ENCODE data around the gene PDIA2.
"Not testable (repeated sequence)": the region's sequence is repeated elsewhere in the genome, so short reads cannot be mapped to it uniquely, and the experiment has no call there.

The PDIA2 gene, protein sequence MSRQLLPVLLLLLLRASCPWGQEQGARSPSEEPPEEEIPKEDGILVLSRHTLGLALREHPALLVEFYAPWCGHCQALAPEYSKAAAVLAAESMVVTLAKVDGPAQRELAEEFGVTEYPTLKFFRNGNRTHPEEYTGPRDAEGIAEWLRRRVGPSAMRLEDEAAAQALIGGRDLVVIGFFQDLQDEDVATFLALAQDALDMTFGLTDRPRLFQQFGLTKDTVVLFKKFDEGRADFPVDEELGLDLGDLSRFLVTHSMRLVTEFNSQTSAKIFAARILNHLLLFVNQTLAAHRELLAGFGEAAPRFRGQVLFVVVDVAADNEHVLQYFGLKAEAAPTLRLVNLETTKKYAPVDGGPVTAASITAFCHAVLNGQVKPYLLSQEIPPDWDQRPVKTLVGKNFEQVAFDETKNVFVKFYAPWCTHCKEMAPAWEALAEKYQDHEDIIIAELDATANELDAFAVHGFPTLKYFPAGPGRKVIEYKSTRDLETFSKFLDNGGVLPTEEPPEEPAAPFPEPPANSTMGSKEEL

DNA sequence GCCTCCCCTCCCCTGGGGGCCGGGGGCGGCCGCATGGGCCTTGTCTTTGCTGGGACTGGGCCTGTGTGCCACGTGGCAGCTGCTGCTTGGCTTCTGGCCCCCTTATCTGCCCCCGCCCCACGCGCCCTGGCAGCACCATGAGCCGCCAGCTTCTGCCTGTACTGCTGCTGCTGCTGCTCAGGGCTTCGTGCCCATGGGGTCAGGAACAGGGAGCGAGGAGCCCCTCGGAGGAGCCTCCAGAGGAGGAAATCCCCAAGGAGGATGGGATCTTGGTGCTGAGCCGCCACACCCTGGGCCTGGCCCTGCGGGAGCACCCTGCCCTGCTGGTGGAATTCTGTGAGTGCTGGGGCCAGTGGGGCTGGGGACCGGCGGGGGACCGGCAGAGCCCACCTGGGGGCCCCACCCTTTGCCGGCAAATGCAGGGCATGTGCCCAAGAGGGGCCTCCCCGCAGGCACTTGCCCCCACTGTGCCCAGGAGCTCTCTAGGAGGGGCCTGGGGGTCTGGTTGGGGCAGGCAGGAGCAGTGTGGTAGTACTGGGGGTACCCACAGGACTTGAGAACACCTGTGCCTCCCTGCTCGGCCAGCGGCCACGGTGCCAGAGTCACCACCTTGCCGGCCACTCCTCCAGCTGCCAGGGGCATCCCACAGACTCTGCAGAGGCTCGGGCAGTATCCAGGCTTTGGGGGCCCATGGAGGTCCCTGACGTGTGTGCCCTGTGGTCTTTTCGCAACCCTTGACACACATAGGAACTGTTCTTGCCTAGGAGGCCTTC is at the start of gene PDIA2:
Gene PDIA2 (plus strand): TSS at position 132 of the 773 bp plus-strand sequence. CDS start 6 bp downstream, at position 138.
- no peak for DNase-seq (ENCODE audit: low spot score)

DNA sequence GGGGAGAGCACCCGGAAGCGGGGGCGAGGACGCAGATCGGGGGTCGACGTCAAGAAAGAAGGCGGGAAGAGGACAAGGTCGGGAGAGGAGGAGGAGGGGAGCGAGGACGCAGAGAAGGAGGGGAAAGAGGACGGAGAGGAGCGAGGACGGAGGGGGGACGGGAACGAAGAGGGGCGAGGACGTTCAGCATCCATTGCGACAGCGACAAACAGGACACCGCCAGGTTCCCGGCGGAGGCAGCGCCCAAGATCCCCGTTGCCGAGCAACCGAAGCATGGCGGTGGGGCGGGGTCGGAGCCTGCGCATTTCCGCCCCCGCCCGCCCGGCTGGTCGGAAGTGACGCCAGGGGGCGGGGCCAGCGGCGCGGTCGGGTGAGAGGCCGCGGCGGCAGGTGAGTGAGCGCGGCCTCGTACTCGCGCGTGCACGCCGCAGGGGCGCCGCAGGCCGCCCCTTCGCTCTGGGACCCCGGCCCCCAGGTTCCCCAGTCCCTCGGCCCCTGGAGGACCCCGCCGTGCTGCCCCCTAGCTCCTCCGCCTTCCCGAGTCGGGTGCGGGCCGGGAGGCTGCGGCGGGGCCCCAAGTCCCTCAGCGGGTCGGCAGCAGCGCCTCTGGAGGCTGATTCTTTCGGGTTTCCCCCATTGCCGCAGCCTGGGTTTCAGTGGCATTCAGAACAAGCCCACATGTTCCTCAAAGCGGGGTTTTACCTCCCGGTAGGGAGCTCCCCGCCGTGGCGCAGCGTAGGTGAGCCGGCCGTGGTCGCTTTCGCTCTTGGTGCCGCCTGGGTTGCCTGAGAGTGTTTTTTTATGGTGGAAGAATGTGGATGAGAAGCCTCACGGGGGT is 48.3 kb upstream of the PDIA2 start, which contains the start of gene FAM234A:
Gene FAM234A (plus strand): TSS at position 354 of the 838 bp plus-strand sequence. CDS start 19,593 bp downstream, outside the sequence.
- DNase-seq (ENCODE audit: low spot score): peak; percentile 95

DNA sequence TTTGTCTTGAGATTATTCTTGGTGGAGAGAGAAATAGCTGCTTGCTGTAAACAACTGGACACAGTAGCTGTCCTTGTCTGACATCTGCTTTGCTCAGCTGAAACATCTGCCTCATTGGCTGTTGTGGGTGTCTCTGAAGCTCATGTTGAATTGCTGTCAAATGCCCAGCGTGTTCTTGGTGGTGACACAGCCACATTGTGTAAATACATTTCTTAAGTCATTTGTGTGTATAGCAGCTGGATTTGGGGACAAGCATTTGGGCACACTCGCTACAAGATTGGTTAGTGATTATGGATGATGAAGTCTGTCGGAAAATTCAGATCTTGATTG is 43.1 kb upstream of the PDIA2 start:
- no peak for DNase-seq (ENCODE audit: low spot score)

DNA sequence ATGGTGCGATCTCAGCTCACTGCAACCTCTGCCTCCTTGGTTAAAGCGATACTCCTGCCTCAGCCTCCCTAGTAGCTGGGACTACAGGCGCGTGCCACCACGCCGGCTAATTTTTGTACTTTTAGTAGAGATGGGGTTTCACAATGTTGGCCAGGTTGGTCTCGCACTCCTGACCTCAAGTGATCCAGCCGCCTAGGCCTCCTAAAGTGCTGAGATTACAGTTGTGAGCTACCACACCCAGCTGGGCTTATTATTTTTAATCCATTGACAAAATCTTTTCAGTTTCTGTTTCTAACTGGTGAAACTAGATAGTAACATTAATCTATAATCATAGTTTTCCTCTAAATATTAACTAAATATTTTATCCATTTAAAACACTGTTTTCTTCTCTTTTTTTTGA is 42.4 kb upstream of the PDIA2 start:
- no peak for DNase-seq (ENCODE audit: low spot score)

DNA sequence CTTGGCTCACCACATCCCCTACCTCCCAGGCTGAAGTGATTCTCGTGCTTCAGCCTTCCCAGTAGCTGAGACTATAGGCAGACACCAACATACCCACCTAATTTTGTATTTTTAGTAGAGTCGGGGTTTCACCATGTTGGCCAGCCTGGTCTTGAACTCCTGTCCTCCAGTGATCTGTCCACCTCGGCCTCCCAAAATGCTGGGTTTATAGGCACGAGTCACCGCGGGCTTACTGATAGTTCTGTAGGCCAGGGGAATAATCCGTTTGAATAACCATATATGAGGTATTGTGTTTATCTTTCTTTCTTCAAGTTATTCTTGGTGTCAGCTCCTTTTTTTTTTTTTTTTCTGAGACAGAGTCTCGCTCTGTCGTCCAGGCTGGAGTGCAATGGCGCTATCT is 40.7 kb upstream of the PDIA2 start:
- DNase-seq (ENCODE audit: low spot score): no peak

DNA sequence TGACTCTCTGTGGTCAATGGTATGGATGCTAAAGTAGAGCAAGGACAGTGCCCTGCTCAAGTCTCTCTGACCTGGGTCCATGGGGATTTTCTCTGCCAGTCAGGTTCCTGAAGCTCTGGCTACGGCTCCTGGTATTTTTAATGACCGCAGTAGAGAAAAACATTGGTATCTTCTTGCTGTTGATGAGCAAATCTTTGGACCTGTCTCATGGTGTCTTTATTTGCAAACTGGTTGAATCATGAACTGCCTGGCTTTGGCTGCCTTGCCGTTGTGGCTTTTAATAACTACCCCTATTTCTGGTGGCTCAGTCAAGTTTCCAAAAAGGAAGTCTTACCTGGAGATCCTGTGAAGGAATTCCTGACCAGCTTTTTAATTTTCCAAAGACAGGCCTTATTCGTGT is 39.6 kb upstream of the PDIA2 start:
- DNase-seq (ENCODE audit: low spot score): no peak

DNA sequence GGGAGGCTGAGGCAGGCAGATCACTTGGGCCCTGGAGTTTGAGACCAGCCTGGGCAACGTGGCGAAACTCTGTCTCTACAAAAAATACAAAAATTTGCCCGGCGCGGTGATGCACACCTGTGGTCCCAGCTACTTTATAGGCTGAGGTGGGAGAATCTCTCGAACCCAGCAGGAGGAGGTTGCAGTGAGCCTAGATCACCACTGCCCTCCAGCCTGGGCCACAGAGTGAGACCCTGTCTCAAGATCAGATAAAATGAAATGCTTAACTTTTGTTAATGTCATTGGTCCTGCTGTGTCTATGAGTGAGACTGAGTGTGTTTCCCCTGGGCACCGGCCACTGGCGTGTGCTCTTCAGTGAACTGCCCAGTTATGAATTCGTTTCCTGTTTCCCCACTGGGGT is 37.9 kb upstream of the PDIA2 start:
- DNase-seq (ENCODE audit: low spot score): no peak

DNA sequence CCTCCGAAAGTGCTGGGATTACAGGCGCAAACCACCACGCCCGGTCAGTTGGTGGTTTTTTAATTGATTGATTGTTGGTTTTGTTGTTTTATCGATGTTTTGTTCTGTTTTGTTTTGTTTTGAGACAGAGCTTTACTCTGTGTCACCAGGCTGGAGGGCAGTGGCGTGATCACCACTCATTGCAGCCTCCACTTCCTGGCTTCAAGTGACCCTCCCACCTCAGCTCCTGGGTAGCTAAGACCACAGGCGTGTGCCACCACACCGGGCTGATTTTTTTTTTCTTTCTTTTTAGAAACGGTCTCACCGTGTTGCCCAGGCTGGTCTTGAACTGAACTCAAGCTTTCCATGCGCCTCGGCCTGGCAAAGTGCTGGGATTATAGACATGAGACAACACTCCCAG is 35.9 kb upstream of the PDIA2 start:
- no peak for DNase-seq (ENCODE audit: low spot score)

DNA sequence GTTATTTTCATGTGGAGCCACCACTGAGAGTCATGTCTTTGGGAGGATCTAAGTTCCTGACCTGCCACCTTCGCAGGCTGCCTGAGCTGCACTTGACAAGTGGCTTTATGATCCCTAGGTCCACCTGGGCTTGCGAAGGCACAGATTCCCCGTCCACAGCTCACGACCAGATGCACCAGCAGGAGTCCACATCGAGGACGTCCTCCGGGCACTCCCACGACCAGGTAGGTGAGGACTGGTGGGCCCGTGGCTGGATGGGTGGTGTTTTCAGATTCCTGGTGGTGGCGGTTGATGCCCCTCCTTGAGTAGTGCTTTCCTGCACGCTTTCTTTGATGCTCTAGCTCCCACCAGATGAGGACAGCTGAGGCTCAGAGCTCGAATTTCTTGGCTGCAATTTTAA is 33.5 kb upstream of the PDIA2 start:
- DNase-seq (ENCODE audit: low spot score): no peak

DNA sequence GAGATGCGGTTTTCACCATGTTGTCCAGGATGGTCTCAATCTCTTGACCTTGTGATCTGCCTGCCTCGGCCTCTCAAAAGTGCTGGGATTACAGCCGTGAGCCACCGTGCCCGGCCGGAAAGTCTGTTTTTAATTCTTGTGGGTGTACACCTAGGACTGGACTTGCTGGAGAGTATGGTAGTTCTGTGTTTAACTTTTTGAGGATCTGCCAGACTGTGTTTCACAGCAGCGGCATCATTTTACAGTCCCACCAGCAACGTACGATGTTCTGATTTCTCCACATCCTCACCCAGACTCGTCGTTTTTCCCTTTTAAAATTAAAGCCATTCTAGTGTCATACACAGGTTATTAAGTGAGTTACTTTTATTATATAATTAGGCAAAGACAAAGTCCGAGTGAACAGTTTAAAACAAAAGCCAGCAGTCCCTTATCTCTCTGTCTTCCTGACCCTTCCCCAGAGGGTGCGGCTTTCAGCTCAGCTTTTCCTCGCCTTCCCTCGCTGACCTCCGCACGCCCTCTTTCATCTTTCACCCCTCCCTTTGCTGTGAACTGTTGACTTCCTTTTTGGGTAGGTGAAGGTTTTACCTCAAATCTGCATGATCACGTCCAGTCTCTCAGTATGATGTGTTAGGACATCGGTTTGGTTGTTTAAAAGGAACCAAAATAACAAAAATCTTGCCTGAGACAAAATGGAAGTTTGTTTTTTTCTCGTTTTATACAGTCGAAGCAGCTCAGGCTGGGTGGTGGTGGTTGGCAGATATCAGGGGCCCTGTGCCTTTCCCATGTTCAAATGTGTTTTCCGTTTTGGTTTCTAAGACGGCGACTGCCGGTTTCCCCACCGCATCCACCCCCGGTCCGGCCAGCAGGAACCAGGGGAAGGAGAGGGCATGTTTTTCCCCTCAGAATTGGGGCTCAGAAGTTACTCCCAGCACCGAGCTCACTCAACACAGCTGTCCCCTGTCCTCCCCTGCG is 30.3 kb upstream of the PDIA2 start:
- DNase-seq (ENCODE audit: low spot score): no peak

DNA sequence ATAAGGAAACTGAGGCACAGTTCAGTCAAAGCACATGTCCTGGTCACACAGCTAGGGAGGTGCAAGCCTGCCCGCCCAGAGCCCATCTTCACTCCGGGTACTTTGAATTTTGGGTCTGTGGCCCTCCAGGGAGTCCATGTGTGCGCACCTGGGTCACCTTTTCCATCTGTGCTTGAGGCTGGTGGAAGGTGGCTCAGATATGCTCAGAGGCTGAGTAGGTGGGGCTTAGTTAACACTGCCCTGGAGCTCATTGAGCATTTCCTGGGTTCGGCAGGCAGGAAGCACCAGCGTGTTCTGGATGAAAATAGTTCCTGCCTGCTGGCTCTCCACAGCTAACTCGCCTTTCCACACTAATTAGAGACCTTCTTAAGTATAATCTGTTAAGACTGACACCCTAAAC is 29.1 kb upstream of the PDIA2 start:
- no peak for DNase-seq (ENCODE audit: low spot score)

DNA sequence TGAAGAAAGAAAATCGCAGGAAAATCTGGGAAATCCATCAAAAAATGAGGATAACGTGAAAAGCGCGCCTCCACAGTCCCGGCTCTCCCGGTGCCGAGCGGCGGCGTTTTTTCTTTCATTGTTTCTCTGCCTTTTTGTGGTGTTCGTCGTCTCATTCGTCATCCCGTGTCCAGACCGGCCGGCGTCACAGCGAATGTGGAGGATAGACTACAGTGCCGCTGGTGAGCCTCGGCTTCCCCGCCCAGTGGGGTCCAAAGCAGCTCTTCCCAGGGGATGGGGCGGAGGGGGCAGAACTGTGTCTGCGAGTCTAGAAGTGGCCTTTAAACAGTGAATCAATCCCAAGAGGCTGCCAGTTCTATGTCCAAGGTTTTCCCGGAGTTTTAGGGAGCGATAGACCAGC is 28.5 kb upstream of the PDIA2 start:
- DNase-seq (ENCODE audit: low spot score): no peak

DNA sequence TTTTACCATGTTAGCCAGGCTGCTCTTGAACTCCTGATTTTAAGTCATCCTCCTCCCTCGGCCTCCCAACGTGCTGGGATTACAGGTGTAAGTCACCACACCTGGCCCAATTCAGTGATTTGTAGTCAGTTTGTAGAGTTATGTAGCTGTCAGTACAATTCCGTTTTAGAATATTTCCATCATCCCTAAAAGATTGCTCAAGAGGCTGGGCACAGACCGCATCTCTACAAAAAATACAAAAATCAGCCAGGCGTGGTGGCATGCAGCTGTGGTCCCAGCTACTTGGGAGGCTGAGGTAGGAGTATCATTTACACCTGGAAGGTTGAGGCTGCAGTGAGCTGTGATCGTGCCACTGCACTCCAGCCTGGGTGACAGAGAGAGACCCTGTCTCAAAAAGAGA is 27.8 kb upstream of the PDIA2 start:
- no peak for DNase-seq (ENCODE audit: low spot score)

DNA sequence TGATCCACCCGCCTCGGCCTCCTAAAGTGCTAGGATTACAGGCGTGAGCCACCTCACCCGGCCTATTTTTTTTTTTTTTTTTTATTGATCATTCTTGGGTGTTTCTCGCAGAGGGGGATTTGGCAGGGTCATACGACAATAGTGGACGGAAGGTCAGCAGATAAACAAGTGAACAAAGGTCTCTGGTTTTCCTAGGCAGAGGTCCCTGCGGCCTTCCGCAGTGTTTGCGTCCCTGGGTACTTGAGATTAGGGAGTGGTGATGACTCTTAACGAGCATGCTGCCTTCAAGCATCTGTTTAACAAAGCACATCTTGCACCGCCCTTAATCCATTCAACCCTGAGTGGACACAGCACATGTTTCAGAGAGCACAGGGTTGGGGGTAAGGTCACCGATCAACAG is 24.9 kb upstream of the PDIA2 start:
- not testable (repeated sequence) for DNase-seq (ENCODE audit: low spot score)

DNA sequence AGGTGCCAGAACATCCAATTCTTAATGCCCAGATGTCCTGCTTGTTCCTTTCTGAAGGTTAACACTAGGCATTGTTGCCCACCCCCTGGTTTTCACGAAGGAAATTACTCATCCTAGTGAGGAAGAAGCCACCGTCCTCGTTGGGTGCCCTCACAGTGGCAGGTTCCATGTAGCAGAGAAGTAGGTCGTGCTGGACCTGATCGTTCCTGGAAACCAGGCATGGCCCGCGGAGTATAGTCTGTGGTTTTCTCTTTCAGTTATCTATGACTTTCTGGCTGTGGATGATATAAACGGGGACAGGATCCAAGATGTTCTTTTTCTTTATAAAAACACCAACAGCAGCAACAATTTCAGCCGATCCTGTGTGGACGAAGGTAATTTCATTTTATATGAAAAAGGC is 23.7 kb upstream of the PDIA2 start:
- DNase-seq (ENCODE audit: low spot score): no peak

DNA sequence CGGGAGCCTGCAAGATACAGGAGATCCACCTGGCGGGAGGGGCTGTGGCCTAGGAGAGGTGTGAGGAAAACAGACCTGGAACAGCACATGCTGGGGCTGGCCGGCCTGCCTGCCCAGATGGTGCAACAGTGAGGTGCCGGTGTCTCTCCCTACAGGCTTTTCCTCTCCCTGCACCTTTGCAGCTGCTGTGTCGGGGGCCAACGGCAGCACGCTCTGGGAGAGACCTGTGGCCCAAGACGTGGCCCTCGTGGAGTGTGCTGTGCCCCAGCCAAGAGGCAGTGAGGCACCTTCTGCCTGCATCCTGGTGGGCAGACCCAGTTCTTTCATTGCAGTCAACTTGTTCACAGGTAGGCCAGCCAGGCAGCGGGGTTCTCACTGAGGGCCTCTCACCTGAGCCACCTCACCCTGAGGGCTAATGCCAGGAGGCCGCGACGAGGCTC is 23.1 kb upstream of the PDIA2 start:
- no peak for DNase-seq (ENCODE audit: low spot score)

DNA sequence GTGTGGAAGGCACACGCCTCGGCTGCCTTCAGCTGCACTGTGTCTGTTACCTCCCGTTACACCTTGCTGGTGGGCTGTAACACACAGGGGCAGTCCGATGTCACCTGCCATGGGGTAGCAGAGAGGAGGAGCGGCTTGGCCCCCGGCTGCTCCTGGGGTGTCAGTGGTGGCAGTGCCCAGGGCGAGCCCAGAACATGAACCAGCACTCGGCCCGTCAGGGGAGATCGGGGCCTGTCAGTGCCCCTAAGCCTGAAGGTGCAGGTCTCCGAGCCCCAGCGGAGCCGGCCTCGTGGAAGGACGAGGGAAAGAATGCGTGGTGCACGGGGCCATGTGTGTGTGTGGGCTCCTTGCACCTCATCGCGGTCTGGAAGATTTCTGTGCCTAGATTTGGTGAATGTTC is 22.6 kb upstream of the PDIA2 start:
- no peak for DNase-seq (ENCODE audit: low spot score)

DNA sequence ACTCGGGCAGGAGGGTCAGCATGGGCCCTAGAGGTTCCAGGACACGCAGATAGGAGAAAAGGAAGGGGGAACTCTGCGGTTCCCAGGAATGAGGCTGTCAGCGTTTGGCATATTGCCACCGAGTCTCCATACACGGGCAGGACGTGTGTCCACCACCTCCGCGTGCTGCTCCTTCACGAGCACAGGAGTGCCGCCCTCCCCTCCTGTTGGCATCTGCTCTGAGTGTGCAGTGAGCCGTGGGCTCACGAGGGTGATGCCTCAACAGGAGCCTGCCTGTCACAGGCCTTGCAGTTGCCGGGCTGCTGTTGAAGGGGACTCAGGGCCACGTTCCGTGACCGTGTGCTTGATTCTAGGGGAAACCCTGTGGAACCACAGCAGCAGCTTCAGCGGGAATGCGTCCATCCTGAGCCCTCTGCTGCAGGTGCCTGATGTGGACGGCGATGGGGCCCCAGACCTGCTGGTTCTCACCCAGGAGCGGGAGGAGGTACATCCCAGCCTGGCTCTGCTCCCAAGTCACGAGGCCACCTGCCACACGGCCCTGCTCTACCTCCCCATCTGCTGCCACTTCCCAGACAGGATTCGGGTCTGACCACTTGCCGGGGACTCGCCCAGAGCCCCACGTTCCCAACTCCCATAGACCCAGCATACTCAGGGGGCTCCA is 21.8 kb upstream of the PDIA2 start:
- no peak for DNase-seq (ENCODE audit: low spot score)

DNA sequence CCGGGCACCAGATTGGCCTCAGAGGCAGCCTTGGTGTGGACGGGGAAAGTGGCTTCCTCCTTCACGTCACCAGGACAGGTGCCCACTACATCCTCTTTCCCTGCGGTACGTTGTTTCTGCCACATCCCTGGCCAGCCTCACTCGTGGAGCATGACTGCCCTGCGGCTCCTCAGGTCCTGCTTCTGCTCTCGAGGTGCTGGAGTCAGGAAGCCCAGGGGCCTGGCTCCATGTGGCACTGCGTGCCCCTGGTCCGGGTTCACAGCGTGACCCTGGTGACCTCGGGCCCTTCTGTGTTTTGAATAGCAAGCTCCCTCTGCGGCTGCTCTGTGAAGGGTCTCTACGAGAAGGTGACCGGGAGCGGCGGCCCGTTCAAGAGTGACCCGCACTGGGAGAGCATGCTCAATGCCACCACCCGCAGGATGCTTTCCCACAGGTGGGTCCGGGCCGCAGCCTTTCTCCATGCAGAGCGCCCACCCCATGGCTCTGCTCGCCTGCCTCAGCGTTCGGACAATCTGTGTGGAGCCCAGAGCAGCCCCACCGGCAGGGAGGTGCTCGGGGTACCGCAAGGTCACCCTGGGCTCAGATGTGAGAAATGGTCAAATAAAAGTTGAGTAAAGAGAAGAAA is 20.7 kb upstream of the PDIA2 start:
- DNase-seq (ENCODE audit: low spot score): no peak

DNA sequence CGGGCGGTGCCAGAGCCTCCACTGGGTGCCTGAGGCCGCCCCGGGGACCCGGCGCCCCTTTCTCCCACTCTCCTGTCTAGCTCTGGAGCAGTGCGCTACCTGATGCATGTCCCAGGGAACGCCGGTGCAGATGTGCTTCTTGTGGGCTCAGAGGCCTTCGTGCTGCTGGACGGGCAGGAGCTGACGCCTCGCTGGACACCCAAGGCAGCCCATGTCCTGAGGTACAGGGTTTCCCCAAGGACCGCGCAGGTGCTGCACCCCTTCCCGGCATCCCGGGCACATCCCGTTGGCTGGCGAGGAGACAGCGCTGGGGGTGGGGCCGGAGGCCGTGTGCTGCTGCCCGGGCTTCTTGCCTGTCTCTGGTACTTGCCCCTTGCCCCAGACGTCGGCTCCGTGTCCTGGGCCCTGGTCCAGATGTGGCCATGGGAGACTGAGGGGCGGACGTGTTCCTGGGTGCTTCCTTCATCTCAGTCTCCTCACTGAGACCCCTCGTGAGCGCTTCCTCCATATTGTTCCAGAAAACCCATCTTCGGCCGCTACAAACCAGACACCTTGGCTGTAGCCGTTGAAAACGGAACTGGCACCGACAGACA is 19.7 kb upstream of the PDIA2 start:
- DNase-seq (ENCODE audit: low spot score): no peak
